ENCODE data around the gene GFOD1.

- no peak for TF ChIP-seq CTCF (IDR thresholded peaks at IDR 0.05; ENCODE audit: poor library complexity, severe bottlenecking)
- no peak for TF ChIP-seq EP300 (conservative IDR thresholded peaks at IDR 0.05; ENCODE audit: poor library complexity, severe bottlenecking)
- TF ChIP-seq REST (IDR thresholded peaks at IDR 0.05; ENCODE audit: borderline replicate concordance): no peak
- no peak for TF ChIP-seq MXI1 (conservative IDR thresholded peaks at IDR 0.05; ENCODE audit: poor library complexity, severe bottlenecking)
Measured at GRCh38 chr6:13508711-13509705, 21.6 kb upstream of the GFOD1 start.
